HCT116 (cell line): ENCODE data around the gene CPSF2. TPM values are rescaled to one million over a fixed set of nuclear protein-coding genes. Genes with fewer than 3 reads are reported as not detected.

Source experiments
- ATAC-seq: fragments of 200-7000 bp; cut with Tn5 transposase; 2 replicates; pipeline ENCODE4 v1.9.1; 2020; ENCODE audit warnings: mild to moderate bottlenecking, moderate library complexity
- BruUV-seq: library from RNA; stranded (reverse); fragments of 400-500 nt; replicated peaks from 2 replicates; lab custom pipeline; 2021; lab: Mats Ljungman, UMichigan
- CTCF ChIA-PET: fragments of 300-600 bp; sonication (Branson Sonifier 250); formaldehyde crosslinking; loops from one replicate; lab custom pipeline; 2021; ENCODE audit warnings: antibody characterized with exemption; lab: Charles Lee
- POLR2A ChIA-PET: fragments of 300-600, 350-600 bp; sonication (Branson Sonifier 250); formaldehyde crosslinking; loops from one replicate; lab custom pipeline; 2021; ENCODE audit warnings: antibody characterized with exemption; lab: Charles Lee
- RAD21 ChIA-PET, 2 experiments: fragments of 300-600 bp; sonication (Branson Sonifier 250); formaldehyde crosslinking; loops; one replicate each; lab custom pipeline; 2023; ENCODE audit warnings: low total read pairs in 2 of 2; ENCODE audit not compliant: uncharacterized antibody in 2 of 2, unreplicated experiment in 2 of 2, low non-redundant PET in 1 of 2; lab: Charles Lee
- DNase-seq: peaks from one replicate; pipeline ENCODE4 v3.0.0-alpha.2; 2010; ENCODE audit warnings: low read depth, low spot score
- H2AFZ ChIP-seq: fragments of 200-600 bp; shearing (Covaris generic), sonication (generic); 2 replicates; pipeline ENCODE4 v1.6.1; 2017; ENCODE audit warnings: low read depth, mixed run types, mixed read lengths, antibody characterized with exemption, low read length; ENCODE audit not compliant: poor library complexity, severe bottlenecking
- H3K27ac ChIP-seq: 2 replicates; pipeline ENCODE4 v1.5.1; 2012; ENCODE audit warnings: low read depth, low read length
- H3K27me3 ChIP-seq: fragments of 200-600 bp; sonication (generic); 2 replicates; pipeline ENCODE4 v1.6.1; 2016; ENCODE audit warnings: mixed run types, low read length, mixed read lengths; ENCODE audit not compliant: insufficient read depth
- H3K36me3 ChIP-seq, 2 experiments: fragments of 200-500 bp in 1 of 2; fragments of 200-600 bp in 1 of 2; sonication (Bioruptor generic) in 1 of 2; sonication (generic) in 1 of 2; 2 replicates each; pipeline versions ENCODE4 v1.5.1 to v1.6.1; 2014 to 2016; ENCODE audit warnings: low read length in 2 of 2, inconsistent platforms in 1 of 2, mixed read lengths in 1 of 2, mixed run types in 1 of 2; ENCODE audit not compliant: insufficient read depth in 2 of 2, control insufficient read depth in 1 of 2
- H3K4me1 ChIP-seq, 2 experiments: fragments of 200-600 bp in 1 of 2; sonication (generic) in 1 of 2; 2 replicates each; pipeline versions ENCODE4 v1.5.1 to v1.6.1; 2012 to 2017; ENCODE audit warnings: low read length in 2 of 2, inconsistent platforms in 1 of 2, mild to moderate bottlenecking in 1 of 2, mixed read lengths in 1 of 2, mixed run types in 1 of 2, moderate library complexity in 1 of 2; ENCODE audit not compliant: insufficient read depth in 2 of 2, control insufficient read depth in 1 of 2
- H3K4me2 ChIP-seq: fragments of 200-600 bp; sonication (generic); 2 replicates; pipeline ENCODE4 v1.6.1; 2017; ENCODE audit warnings: mixed run types, low read length, mixed read lengths
- H3K4me3 ChIP-seq, 2 experiments: fragments of 200-600 bp in 1 of 2; sonication (generic) in 1 of 2; replicated peaks in 1 of 2; 2 replicates each; pipeline ENCODE4 v1.5.1; 2011 to 2016; ENCODE audit warnings: low read length in 2 of 2, control low read depth in 1 of 2, low read depth in 1 of 2, mild to moderate bottlenecking in 1 of 2, mixed read lengths in 1 of 2, mixed run types in 1 of 2
- H3K79me2 ChIP-seq: fragments of 200-600 bp; sonication (generic); 2 replicates; pipeline ENCODE4 v1.6.1; 2017; ENCODE audit warnings: mild to moderate bottlenecking, mixed run types, low read length, moderate library complexity, mixed read lengths; ENCODE audit not compliant: insufficient read depth
- H3K9ac ChIP-seq: fragments of 200-600 bp; sonication (generic); 2 replicates; pipeline ENCODE4 v1.6.1; 2016; ENCODE audit warnings: low read length, mixed read lengths
- H3K9me2 ChIP-seq: fragments of 200-600 bp; sonication (generic), shearing (Covaris generic); 2 replicates; pipeline ENCODE4 v1.6.1; 2017; ENCODE audit warnings: mixed run types, mild to moderate bottlenecking, moderate library complexity; ENCODE audit not compliant: insufficient read depth
- H3K9me3 ChIP-seq, 2 experiments: fragments of 200-500 bp in 1 of 2; fragments of 200-600 bp in 1 of 2; sonication (Bioruptor generic) in 1 of 2; sonication (generic) in 1 of 2; 2 replicates each; pipeline ENCODE4 v1.6.1; 2014 to 2017; ENCODE audit warnings: low read length in 2 of 2, mixed read lengths in 2 of 2, inconsistent platforms in 1 of 2, low read depth in 1 of 2, mild to moderate bottlenecking in 1 of 2, mixed run types in 1 of 2, moderate library complexity in 1 of 2; ENCODE audit not compliant: control insufficient read depth in 1 of 2, insufficient read depth in 1 of 2
- H4K20me1 ChIP-seq: fragments of 200-600 bp; sonication (generic), shearing (Covaris generic); 2 replicates; pipeline ENCODE4 v1.6.1; 2017; ENCODE audit warnings: mixed run types, mild to moderate bottlenecking, moderate library complexity; ENCODE audit not compliant: insufficient read depth
- CBX3 ChIP-seq: IDR thresholded peaks from 2 replicates; pipeline ENCODE4 v1.6.1; 2012; ENCODE audit warnings: low read depth
- CTCF ChIP-seq, 3 experiments: fragments of 200-600 bp in 1 of 3; sonication (generic) in 1 of 3; IDR thresholded peaks in 2 of 3; conservative IDR thresholded peaks in 1 of 3; 2 replicates each; pipeline ENCODE4 v1.5.1; 2012 to 2017; ENCODE audit warnings: low read depth in 2 of 3, low read length in 2 of 3, antibody characterized with exemption in 1 of 3, borderline replicate concordance in 1 of 3, control low read depth in 1 of 3, mild to moderate bottlenecking in 1 of 3, mixed read lengths in 1 of 3, mixed run types in 1 of 3, moderate library complexity in 1 of 3; ENCODE audit not compliant: insufficient read depth in 1 of 3
- EGR1 ChIP-seq: IDR thresholded peaks from 2 replicates; pipeline ENCODE4 v1.6.1; 2012; ENCODE audit warnings: low read depth
- ELF1 ChIP-seq: IDR thresholded peaks from 2 replicates; pipeline ENCODE4 v1.6.1; 2012; ENCODE audit warnings: low read depth, borderline replicate concordance
- EZH2 ChIP-seq: fragments of 200-600 bp; sonication (generic); IDR thresholded peaks from 2 replicates; pipeline ENCODE4 v1.6.1; 2017; ENCODE audit warnings: antibody characterized with exemption, mixed run types
- FOSL1 ChIP-seq: IDR thresholded peaks from 2 replicates; pipeline ENCODE4 v1.6.1; 2012; ENCODE audit warnings: low read depth
- JUND ChIP-seq: IDR thresholded peaks from 2 replicates; pipeline ENCODE4 v1.6.1; 2012
- POLR2A ChIP-seq: IDR thresholded peaks from 2 replicates; pipeline ENCODE4 v1.7.0; 2011; ENCODE audit warnings: borderline replicate concordance; ENCODE audit not compliant: insufficient read depth, insufficient read length; ENCODE audit errors: extremely low read depth
- SIN3A ChIP-seq: IDR thresholded peaks from 2 replicates; pipeline ENCODE4 v1.6.1; 2012; ENCODE audit warnings: low read depth
- SP1 ChIP-seq: IDR thresholded peaks from 2 replicates; pipeline ENCODE4 v1.6.1; 2012; ENCODE audit warnings: low read depth
- TCF7L2 ChIP-seq: IDR thresholded peaks from 2 replicates; pipeline ENCODE4 v1.7.0; 2011; ENCODE audit warnings: borderline replicate concordance, inconsistent platforms; ENCODE audit not compliant: insufficient read depth, insufficient read length; ENCODE audit errors: extremely low read depth
- ZFX ChIP-seq: fragments of 450-650 bp; IDR thresholded peaks from 2 replicates; pipeline ENCODE4 v1.6.1; 2017
- ZNF274 ChIP-seq: fragments of 200-500 bp; sonication (Bioruptor generic); IDR thresholded peaks from 2 replicates; pipeline ENCODE4 v1.6.1; 2014; ENCODE audit warnings: mild to moderate bottlenecking, low read depth, low read length, inconsistent platforms
- intact Hi-C: fragments of 100-400 bp; cut with micrococcal nuclease; formaldehyde crosslinking; loops from 2 replicates; pipeline ENCODE4 v1.10.0; 2022
- total RNA-seq: library from RNA; stranded (reverse); gene quantifications from one replicate; pipeline ENCODE4 v1.2.1, GENCODE V29; 2021; ENCODE audit not compliant: unreplicated experiment
- TF ChIP-seq, protein P1 (sequence below): IDR thresholded peaks from 2 replicates; pipeline ENCODE4 v1.6.1; 2012
- TF ChIP-seq, protein P2 (sequence below): IDR thresholded peaks from 2 replicates; pipeline ENCODE4 v1.6.1; 2011; ENCODE audit warnings: mild to moderate bottlenecking, low read length, moderate library complexity; ENCODE audit not compliant: insufficient replicate concordance; ENCODE audit errors: extremely low read depth

CPSF2 gene
- total RNA-seq, 1 experiment from 2014 or later, result 77.0 TPM

DNA sequence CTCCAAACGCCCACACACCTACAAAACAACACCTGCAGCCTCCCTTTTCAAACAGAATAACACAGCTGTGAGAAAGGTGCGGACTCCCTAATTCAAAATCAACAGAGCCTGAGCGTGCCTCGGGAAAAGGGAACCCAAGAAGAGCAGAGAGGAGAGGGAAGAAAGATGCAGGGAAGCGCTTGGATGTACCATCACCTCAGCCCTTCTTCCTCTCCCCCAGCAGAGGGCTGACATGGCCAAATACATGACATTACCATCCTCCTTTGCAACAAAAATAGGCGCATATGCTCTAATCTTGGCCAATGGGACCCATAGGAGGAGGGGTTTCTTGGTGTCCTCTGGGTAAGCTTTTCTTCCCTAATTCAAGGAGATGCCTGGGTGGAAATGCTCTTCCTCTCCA is 78.0 kb downstream of the CPSF2 start:
- ChIA-PET POLR2A (no interaction called here), CTCF (no interaction called here), RAD21 (no interaction called here)
- H3K9ac ChIP-seq, result no peak overlapping the region
- no peaks in the 10 kb centered on the region for H3K4me1 ChIP-seq
- no peaks in the 10 kb centered on the region for H3K9me2 ChIP-seq
- H3K4me3 ChIP-seq, result no peak overlapping the region
- ATAC-seq (peak; percentile 50; the same call in 1 of the 2 replicates), DNase-seq (no peak)
- BruUV-seq, result no TSS peak
- no peaks in the 10 kb centered on the region for H3K9me3 ChIP-seq
- H3K79me2 ChIP-seq, result no peaks in the 10 kb centered on the region
- H3K27ac ChIP-seq, result no peak overlapping the region
- TF ChIP-seq EZH2 (no peak), FOSL1 (no peak), CBX3 (no peak), CTCF (IDR thresholded peaks at IDR 0.05 in 2 of 3, conservative IDR thresholded peaks at IDR 0.05 in 1 of 3; ENCODE audit: borderline replicate concordance in 1 of 3, insufficient read depth in 1 of 3, low read depth in 2 of 3, low read length in 2 of 3) (no peak), EGR1 (no peak), TCF7L2 (no peak), JUND (no peak)
- TF ChIP-seq, protein P1, sequence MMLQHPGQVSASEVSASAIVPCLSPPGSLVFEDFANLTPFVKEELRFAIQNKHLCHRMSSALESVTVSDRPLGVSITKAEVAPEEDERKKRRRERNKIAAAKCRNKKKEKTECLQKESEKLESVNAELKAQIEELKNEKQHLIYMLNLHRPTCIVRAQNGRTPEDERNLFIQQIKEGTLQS, result no peak
- no peaks in the 10 kb centered on the region for H3K27me3 ChIP-seq
- H4K20me1 ChIP-seq, result no peaks in the 10 kb centered on the region
- H2AFZ ChIP-seq, result no peak overlapping the region
- intact Hi-C loops, result no loop called here
- no peak overlapping the region for H3K4me2 ChIP-seq
- H3K36me3 ChIP-seq, result no peaks in the 10 kb centered on the region

DNA sequence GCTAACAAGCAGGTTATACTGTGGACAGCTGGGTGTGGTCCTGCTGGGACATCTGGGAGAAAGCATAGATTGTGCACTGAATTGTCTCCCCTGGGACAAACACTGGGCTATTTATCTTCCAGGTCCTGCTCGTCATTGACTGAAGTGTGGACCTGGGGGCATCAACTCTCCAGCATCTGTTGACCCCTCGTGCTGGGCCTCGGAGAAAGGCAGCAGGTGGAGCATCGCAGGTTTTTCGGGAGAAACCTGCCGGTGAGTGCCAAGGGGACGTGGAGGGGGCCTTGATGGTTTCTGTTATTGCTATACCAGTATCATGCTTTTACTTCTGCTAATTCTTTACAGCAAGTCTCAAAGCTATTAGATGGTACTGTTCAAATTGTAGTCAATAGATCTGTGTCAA is 81.3 kb downstream of the CPSF2 start:
- Histone ChIP-seq H4K20me1 (no peaks in the 10 kb centered on the region), H3K9me2 (no peaks in the 10 kb centered on the region), H3K79me2 (no peaks in the 10 kb centered on the region), H3K9ac (no peak overlapping the region), H3K36me3 (no peaks in the 10 kb centered on the region), H2AFZ (no peak overlapping the region), H3K4me1 (no peaks in the 10 kb centered on the region), H3K27ac (no peak overlapping the region), H3K4me3 (no peak overlapping the region), H3K4me2 (no peak overlapping the region), H3K9me3 (no peaks in the 10 kb centered on the region), H3K27me3 (no peaks in the 10 kb centered on the region)
- ChIA-PET CTCF (no interaction called here), RAD21 (no interaction called here), POLR2A (no interaction called here)
- intact Hi-C loops, result no loop called here
- BruUV-seq, result no TSS peak
- no peak for ATAC-seq
- no peak for DNase-seq
- TF ChIP-seq EGR1 (no peak), ELF1 (no peak), ZFX (no peak), SP1 (no peak), POLR2A (no peak), FOSL1 (no peak), ZNF274 (no peak), TCF7L2 (no peak), SIN3A (no peak)
- TF ChIP-seq, protein P1, result no peak
- TF ChIP-seq, protein P2, sequence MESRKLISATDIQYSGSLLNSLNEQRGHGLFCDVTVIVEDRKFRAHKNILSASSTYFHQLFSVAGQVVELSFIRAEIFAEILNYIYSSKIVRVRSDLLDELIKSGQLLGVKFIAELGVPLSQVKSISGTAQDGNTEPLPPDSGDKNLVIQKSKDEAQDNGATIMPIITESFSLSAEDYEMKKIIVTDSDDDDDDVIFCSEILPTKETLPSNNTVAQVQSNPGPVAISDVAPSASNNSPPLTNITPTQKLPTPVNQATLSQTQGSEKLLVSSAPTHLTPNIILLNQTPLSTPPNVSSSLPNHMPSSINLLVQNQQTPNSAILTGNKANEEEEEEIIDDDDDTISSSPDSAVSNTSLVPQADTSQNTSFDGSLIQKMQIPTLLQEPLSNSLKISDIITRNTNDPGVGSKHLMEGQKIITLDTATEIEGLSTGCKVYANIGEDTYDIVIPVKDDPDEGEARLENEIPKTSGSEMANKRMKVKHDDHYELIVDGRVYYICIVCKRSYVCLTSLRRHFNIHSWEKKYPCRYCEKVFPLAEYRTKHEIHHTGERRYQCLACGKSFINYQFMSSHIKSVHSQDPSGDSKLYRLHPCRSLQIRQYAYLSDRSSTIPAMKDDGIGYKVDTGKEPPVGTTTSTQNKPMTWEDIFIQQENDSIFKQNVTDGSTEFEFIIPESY, result no peak
